GM12864 (cell line): ENCODE measurements around the gene CAMK2A.

Source experiments
- DNase-seq: peaks from one replicate; pipeline ENCODE4 v3.0.0-alpha.2; 2011; ENCODE audit warnings: low read depth
- H3K4me3 ChIP-seq: 2 replicates; pipeline ENCODE4 v1.5.1; 2011; ENCODE audit warnings: mild to moderate bottlenecking, low read depth, low read length, control low read depth
- CTCF ChIP-seq: IDR thresholded peaks from 2 replicates; pipeline ENCODE4 v1.5.1; 2011; ENCODE audit warnings: low read depth, mild to moderate bottlenecking, moderate library complexity, low read length, control low read depth, inconsistent platforms; ENCODE audit errors: missing control alignments

The CAMK2A gene

DNA sequence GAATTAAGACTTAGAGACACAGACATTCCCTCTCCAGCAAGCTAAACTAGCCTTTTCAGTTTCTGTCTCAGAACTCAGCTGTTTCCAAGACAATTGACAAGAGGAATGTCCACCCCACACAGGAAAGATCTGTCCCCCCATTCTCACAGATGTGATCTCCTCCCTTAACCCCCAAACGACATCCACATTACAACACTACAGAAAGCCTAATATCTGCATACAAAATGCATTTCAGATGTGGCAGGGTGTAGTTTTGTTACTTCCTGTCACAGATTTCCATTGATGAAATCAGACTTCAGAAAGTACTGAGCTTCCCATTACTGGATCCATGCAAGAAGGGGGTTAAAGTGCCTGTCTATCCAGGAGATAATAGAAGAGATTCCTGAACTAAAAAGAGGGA lies 16.0 kb upstream of the CAMK2A start:
- TF ChIP-seq CTCF, result no peak
- no peak overlapping the region for H3K4me3 ChIP-seq
- DNase-seq, result no peak

- H3K4me3 ChIP-seq, result no peak overlapping the region
- no peak for DNase-seq
- no peak for TF ChIP-seq CTCF
Measured at GRCh38 chr5:150305095-150305494, 15.5 kb upstream of the CAMK2A start.

DNA sequence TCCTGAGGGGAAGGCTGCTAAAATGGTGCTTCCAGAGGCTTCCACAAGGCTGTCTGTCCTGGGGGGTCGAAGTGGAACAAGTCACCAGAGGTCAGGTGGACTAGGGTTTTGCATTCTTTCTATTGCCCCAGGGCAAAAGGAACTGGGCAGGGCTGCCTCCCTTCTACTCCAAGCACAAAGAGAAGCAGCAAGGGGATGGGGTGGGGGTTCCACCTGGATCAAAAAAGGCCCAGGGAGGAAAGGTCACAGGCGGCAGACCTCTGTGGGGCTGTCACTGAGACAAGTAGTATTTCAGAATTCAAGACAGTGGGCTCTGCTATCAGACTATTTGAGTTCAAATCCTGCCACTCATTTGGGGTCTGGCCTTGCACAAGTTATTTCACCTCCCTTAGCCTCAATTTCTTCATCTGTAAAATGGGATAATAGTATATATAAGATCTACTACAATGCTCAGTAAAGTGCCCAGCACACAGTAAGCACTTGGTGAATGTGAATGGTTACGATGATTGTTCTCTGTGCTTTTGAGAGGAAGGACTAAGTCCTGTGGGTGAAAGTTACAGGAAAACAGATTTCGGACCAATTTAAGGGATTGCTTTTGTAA lies 15.0 kb upstream of the CAMK2A start:
- TF ChIP-seq CTCF, result no peak
- no peak for DNase-seq
- no peak overlapping the region for H3K4me3 ChIP-seq

DNA sequence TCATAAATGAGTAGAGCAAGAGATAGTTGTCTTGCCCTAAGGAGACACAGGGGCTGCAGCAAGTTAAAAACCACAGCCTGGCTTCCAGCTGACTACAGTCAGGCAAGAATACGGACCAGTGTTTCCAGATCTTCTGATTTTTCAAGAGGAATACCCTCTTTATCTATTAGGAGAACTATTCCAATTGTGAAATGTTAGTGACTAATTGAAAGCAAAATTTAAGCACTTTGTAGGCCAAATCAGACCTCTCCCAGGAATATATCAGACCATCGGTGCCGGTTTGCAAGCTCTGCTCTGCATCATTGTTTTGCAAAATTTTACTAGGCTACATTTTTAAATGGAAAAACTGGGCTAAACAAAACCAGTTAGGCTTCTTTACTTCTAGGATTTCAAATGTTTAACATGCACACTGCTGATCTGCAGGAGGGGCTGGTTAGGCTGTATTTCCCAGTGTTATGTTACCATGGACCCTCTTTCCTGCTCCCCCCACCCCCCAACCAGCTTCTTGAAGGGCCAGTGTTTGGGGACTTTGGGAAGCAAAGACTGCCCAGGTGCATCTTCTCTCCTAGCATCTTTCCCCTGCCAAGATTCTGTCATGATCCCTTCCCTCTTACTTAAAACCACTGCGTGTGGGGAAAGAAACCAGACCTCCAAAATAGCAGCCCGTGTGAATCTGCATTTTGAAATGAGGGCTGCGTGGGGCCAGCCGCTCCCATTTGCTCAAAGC lies 14.2 kb upstream of the CAMK2A start:
- DNase-seq, result no peak
- no peak overlapping the region for H3K4me3 ChIP-seq
- no peak for TF ChIP-seq CTCF

DNA sequence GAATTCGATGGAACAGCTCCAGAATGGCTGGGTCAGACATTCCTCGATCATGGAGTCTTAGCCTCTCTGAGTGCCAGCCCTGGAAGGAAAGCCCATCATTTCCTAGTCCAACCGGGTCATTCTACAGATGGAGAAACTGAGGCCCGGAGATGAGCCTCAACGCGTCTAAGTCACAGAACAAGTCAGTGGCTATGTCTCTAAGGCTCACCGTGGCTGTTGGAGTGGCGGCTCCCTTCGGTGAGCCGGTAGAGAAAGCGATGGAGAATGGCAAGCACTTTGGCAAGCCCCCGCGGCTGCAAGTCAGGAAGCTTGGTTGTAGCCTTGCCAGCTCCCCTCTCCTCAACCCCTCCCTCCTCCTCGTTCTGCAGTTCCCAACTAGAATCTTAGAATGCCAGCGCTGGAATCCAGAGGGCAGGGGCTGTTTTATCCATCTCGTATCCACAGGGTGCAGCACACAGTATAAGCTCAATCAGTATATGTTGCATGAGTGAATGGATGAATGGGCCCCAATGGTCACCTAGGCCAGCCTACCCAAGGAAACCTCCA lies 13.6 kb upstream of the CAMK2A start:
- TF ChIP-seq CTCF, result no peak
- H3K4me3 ChIP-seq, result no peak overlapping the region
- no peak for DNase-seq

DNA sequence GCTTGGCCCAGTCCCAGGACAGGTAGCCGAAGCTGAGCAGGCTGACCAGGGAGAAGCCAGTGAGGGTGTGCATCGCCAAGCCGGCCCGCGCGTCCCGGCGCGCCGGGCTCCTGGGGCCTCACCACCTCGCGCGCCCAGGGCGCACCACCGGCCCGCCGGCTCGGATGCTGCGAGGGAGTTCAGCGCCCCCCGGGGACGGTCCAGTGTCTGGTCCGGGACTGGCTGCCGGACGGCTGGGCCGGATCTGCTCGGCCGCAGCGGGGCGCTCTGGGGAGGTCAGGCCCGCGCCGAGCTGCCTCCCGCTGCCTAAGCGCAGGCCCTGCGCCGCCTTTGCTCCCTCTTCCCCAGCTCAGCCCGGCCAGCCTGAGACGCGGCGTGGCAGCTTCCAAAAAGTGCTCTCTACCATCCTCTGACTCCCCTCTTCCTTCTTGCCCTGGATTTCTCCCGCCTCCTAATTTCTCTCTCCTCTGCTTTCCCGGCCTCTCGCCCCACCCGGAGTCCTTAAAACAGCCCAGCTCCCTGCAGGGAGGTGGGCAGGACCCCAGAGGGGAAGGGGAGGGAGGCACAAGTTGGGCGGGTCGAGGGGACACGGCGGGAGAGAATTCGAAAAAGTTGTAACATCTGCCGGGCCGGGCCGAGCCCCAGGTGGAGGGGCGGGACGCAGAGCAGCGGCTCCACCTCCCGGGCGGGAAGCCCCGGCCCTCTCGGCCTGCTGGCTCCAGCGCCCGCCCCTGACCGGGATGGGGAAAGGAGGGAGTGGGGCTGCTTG lies 12.9 kb upstream of the CAMK2A start, which contains the start of gene ARSI:
ARSI (minus strand) TSS at position 605 of the 769 bp plus-strand sequence; CDS start at position 73, 532 bp downstream.
- H3K4me3 ChIP-seq, result no peak within 1 kb of the TSS
- DNase-seq, result no peak
- TF ChIP-seq CTCF, result no peak
